GM23248 (cell line): ENCODE data around the gene MAST1. TPM values are rescaled to one million over a fixed set of nuclear protein-coding genes. Genes with fewer than 3 reads are reported as not detected.
"Not testable (repeated sequence)": the region's sequence is repeated elsewhere in the genome, so short reads cannot be mapped to it uniquely, and the experiment has no call there.

Source experiments
- DNase-seq: peaks from one replicate; pipeline ENCODE4 v3.0.0-alpha.2; 2015
- H2AFZ ChIP-seq: fragments of 200-600 bp; sonication (generic); 2 replicates; pipeline ENCODE4 v1.6.1; 2016; ENCODE audit warnings: antibody characterized with exemption
- H3F3A ChIP-seq: fragments of 200-600 bp; sonication (generic); 2 replicates; pipeline ENCODE4 v1.6.1; 2016; ENCODE audit warnings: mild to moderate bottlenecking, antibody characterized with exemption, mixed run types; ENCODE audit not compliant: insufficient read depth
- H3K27ac ChIP-seq: fragments of 200-600 bp; sonication (generic); 2 replicates; pipeline ENCODE4 v1.5.1; 2016; ENCODE audit warnings: mild to moderate bottlenecking
- H3K27me3 ChIP-seq: fragments of 200-600 bp; sonication (generic); replicated peaks from 2 replicates; pipeline ENCODE4 v1.6.1; 2016; ENCODE audit warnings: mild to moderate bottlenecking; ENCODE audit not compliant: insufficient read depth
- H3K36me3 ChIP-seq: fragments of 200-600 bp; sonication (generic); 2 replicates; pipeline ENCODE4 v1.6.1; 2016; ENCODE audit warnings: low read depth, mild to moderate bottlenecking
- H3K4me1 ChIP-seq: fragments of 200-600 bp; sonication (generic); 2 replicates; pipeline ENCODE4 v1.6.1; 2016; ENCODE audit warnings: mild to moderate bottlenecking; ENCODE audit not compliant: insufficient read depth
- H3K4me2 ChIP-seq: fragments of 200-600 bp; sonication (generic); one replicate; pipeline ENCODE4 v1.6.1; 2016; ENCODE audit warnings: mild to moderate bottlenecking; ENCODE audit not compliant: unreplicated experiment
- H3K4me3 ChIP-seq: fragments of 200-600 bp; sonication (generic); 2 replicates; pipeline ENCODE4 v1.5.1; 2016; ENCODE audit warnings: mild to moderate bottlenecking
- H3K79me2 ChIP-seq: fragments of 200-600 bp; sonication (generic); 2 replicates; pipeline ENCODE4 v1.6.1; 2016; ENCODE audit warnings: mild to moderate bottlenecking; ENCODE audit not compliant: insufficient read depth
- H3K9ac ChIP-seq: fragments of 200-600 bp; sonication (generic); 2 replicates; pipeline ENCODE4 v1.6.1; 2016; ENCODE audit warnings: mild to moderate bottlenecking
- H3K9me2 ChIP-seq: fragments of 200-600 bp; sonication (generic); 2 replicates; pipeline ENCODE4 v1.6.1; 2016; ENCODE audit warnings: mixed run types, mild to moderate bottlenecking, moderate library complexity; ENCODE audit not compliant: insufficient read depth
- H3K9me3 ChIP-seq: fragments of 200-600 bp; sonication (generic); one replicate; pipeline ENCODE4 v1.6.1; 2017; ENCODE audit warnings: low read depth
- H4K20me1 ChIP-seq: fragments of 200-600 bp; sonication (generic); 2 replicates; pipeline ENCODE4 v1.6.0; 2016; ENCODE audit not compliant: insufficient read depth
- EZH2 ChIP-seq: fragments of 200-600 bp; sonication (generic); IDR thresholded peaks from 2 replicates; pipeline ENCODE4 v1.6.1; 2018; ENCODE audit warnings: antibody characterized with exemption, mild to moderate bottlenecking; ENCODE audit not compliant: insufficient read depth, poor library complexity, severe bottlenecking
- EZH2phosphoT487 ChIP-seq: fragments of 200-600 bp; sonication (generic); IDR thresholded peaks from 2 replicates; pipeline ENCODE4 v1.6.1; 2018; ENCODE audit warnings: antibody characterized with exemption, moderate library complexity, mild to moderate bottlenecking, low read depth; ENCODE audit not compliant: insufficient read depth
- WGBS, 2 experiments: methylation state at CpG; one replicate each; pipeline ENCODE4 v1.1.6; 2015 to 2017; ENCODE audit warnings: low lambda C conversion rate in 2 of 2, low coverage in 1 of 2; ENCODE audit errors: missing lambda C conversion rate in 2 of 2; 5-methylcytosine and 5-hydroxymethylcytosine counted together
- in situ Hi-C: fragments of 300-500 bp; cut with MboI; formaldehyde crosslinking; loops from 2 replicates; pipeline ENCODE4 v1.15.0; 2020
- polyA plus RNA-seq: library from polyadenylated mRNA; unstranded; fragments of >200 nt; fragmentation: Nextera tagmentation; extraction: Ambion mirVana; gene quantifications from 2 replicates; pipeline ENCODE4 v1.2.1, GENCODE V29; 2016
- total RNA-seq: library from RNA; depleted of rRNA; stranded (reverse); fragments of >200 nt; shearing (Covaris generic); gene quantifications from 2 replicates; pipeline ENCODE4 v1.2.3, GENCODE V29; 2014

MAST1 gene
- total and polyA plus RNA-seq, 2 experiments from 2014 or later, result 0.24 TPM; not detected in 1

GRCh38 chr19:12888006-12888603 is 49.8 kb downstream of the MAST1 start:
- 42 to 45% methylated on average over 5 of the region's 5 CpGs for WGBS, 2 experiments
- Histone ChIP-seq H3K4me3 (no peak overlapping the region), H3K4me1 (peaks cover 3% of the 10 kb centered on the region; the same call in 1 of the 2 replicates), H4K20me1 (no peaks in the 10 kb centered on the region), H3K9me2 (no peaks in the 10 kb centered on the region), H3K79me2 (peaks cover 11% of the 10 kb centered on the region; the same call in 1 of the 2 replicates), H3K27me3 (no peaks in the 10 kb centered on the region; the same call in 1 of the 2 replicates), H3K36me3 (no peaks in the 10 kb centered on the region), H3K9me3 (no peaks in the 10 kb centered on the region), H3K27ac (no peak overlapping the region), H3K4me2 (no peak overlapping the region), H3F3A (no peaks in the 10 kb centered on the region), H2AFZ (no peak overlapping the region), H3K9ac (no peak overlapping the region)
- DNase-seq, result no peak
- in situ Hi-C loops, result no loop called here
- no peak for TF ChIP-seq EZH2
- TF ChIP-seq EZH2phosphoT487, result no peak

GRCh38 chr19:12890299-12890786 is 52.0 kb downstream of the MAST1 start:
- H3F3A ChIP-seq, H3K36me3 ChIP-seq, H3K9me3 ChIP-seq, H4K20me1 ChIP-seq, H3K27ac ChIP-seq, H3K4me1 ChIP-seq, in situ Hi-C loops, H3K9me2 ChIP-seq, H3K9ac ChIP-seq, DNase-seq, H3K27me3 ChIP-seq: not testable (repeated sequence)
- Histone ChIP-seq H3K79me2 (peaks cover 11% of the 10 kb centered on the region; the same call in 1 of the 2 replicates), H2AFZ (0 out of 2 replicates have a peak overlapping the region, but pooled peaks have one; percentile 15), H3K4me2 (peak overlapping the region; percentile 77), H3K4me3 (peak overlapping the region; percentile 39; the same call in 1 of the 2 replicates)
- 35 to 41% methylated on average over 8 to 10 of the region's 10 CpGs for WGBS, 2 experiments

- H3F3A ChIP-seq, result no peaks in the 10 kb centered on the region
- peaks cover 11% of the 10 kb centered on the region; the same call in 1 of the 2 replicates for H3K79me2 ChIP-seq
- H3K4me3 ChIP-seq, result peak within 1 kb of the TSS; percentile 85
- peak within 1 kb of the TSS; percentile 75 for H2AFZ ChIP-seq
- no peaks in the 10 kb centered on the region for H4K20me1 ChIP-seq
- H3K9ac ChIP-seq, result peak within 1 kb of the TSS; percentile 72
- H3K4me1 ChIP-seq, result peaks cover 3% of the 10 kb centered on the region; the same call in 1 of the 2 replicates
- H3K36me3 ChIP-seq, result no peaks in the 10 kb centered on the region
- WGBS, 2 experiments, result 1% methylated on average over 49 of the region's 49 CpGs
- TF ChIP-seq EZH2 (no peak), EZH2phosphoT487 (no peak)
- in situ Hi-C loops, result no loop called here
- no peaks in the 10 kb centered on the region; the same call in 1 of the 2 replicates for H3K27me3 ChIP-seq
- no peaks in the 10 kb centered on the region for H3K9me3 ChIP-seq
- peak within 1 kb of the TSS; percentile 92 for H3K4me2 ChIP-seq
- peak; percentile 100 for DNase-seq
- H3K9me2 ChIP-seq, result no peaks in the 10 kb centered on the region
- no peak within 1 kb of the TSS for H3K27ac ChIP-seq
Measured at GRCh38 chr19:12890787-12891552, 52.7 kb downstream of the MAST1 start, which contains the start of gene GCDH. TSS of gene GCDH (plus strand) at chr19:12891160. CDS start at chr19:12891305, 145 bp downstream.

- Histone ChIP-seq H3K9me2 (no peaks in the 10 kb centered on the region), H3K27ac (no peak overlapping the region), H2AFZ (peak overlapping the region; percentile 75), H3K4me2 (peak overlapping the region; percentile 92), H3K4me1 (peaks cover 3% of the 10 kb centered on the region; the same call in 1 of the 2 replicates), H3F3A (no peaks in the 10 kb centered on the region), H4K20me1 (no peaks in the 10 kb centered on the region), H3K36me3 (no peaks in the 10 kb centered on the region), H3K9me3 (no peaks in the 10 kb centered on the region), H3K9ac (peak overlapping the region; percentile 72), H3K4me3 (peak overlapping the region; percentile 85), H3K27me3 (no peaks in the 10 kb centered on the region), H3K79me2 (peaks cover 11% of the 10 kb centered on the region; the same call in 1 of the 2 replicates)
- 5 to 8% methylated on average over 25 to 26 of the region's 26 CpGs for WGBS, 2 experiments
- TF ChIP-seq EZH2 (no peak), EZH2phosphoT487 (no peak)
- DNase-seq, result no peak
- in situ Hi-C loops, result no loop called here
Measured at GRCh38 chr19:12891553-12892021, 53.3 kb downstream of the MAST1 start.
